K562 (cell line): ENCODE data around the gene SF3B1. TPM values are rescaled to one million over a fixed set of nuclear protein-coding genes. Genes with fewer than 3 reads are reported as not detected.

Experiments
- ATAC-seq: fragments of 200-7000 bp; cut with Tn5 transposase; 3 replicates; pipeline ENCODE4 v1.9.1; 2020; ENCODE audit warnings: moderate library complexity
- BruUV-seq: library from RNA; stranded (reverse); fragments of 400-500 nt; replicated peaks from 2 replicates; lab custom pipeline; 2021; lab: Mats Ljungman, UMichigan
- CTCF ChIA-PET: fragments of 300-600 bp; formaldehyde crosslinking; extraction: SDS; loops from one replicate; lab custom pipeline; 2021; ENCODE audit warnings: low intra/inter-chr PET ratio; lab: Yijun Ruan, JAX
- POLR2A ChIA-PET: fragments of 300-600, 350-650 bp; sonication (Branson Sonifier 250); formaldehyde crosslinking; extraction: SDS; loops from one replicate; lab custom pipeline; 2021; ENCODE audit warnings: antibody characterized with exemption, inconsistent platforms; lab: Yijun Ruan, JAX
- DNase-seq, 4 experiments: peaks; one replicate each; pipeline versions ENCODE4 v3.0.0 to v3.0.0-alpha.2; 2011 to 2018; ENCODE audit warnings: low spot score in 3 of 4, mixed read lengths in 3 of 4; ENCODE audit errors: extremely low read depth in 1 of 4
- FAIRE-seq: peaks from 2 replicates; lab custom pipeline; 2011; peaks lifted over from hg19 to GRCh38; lab: Jason Lieb, UNC
- H2AFZ ChIP-seq: 2 replicates; pipeline ENCODE4 v1.6.0; 2011; ENCODE audit warnings: low read depth, low read length, control low read depth, inconsistent platforms
- H3K27ac ChIP-seq: fragments of 200-600 bp; 3 replicates; pipeline ENCODE4 v1.8.0; 2011; ENCODE audit warnings: low read depth, mild to moderate bottlenecking, control low read depth, inconsistent platforms, low read length, moderate library complexity, mixed read lengths; ENCODE audit errors: extremely low read depth
- H3K27me3 ChIP-seq, 2 experiments: fragments of 300-600 bp in 1 of 2; 2 replicates in 1 of 2; 3 replicates in 1 of 2; pipeline versions ENCODE4 v1.6.0 to v1.8.0; 2011; ENCODE audit warnings: inconsistent platforms in 2 of 2, low read length in 2 of 2, mild to moderate bottlenecking in 1 of 2, mixed read lengths in 1 of 2, moderate library complexity in 1 of 2; ENCODE audit not compliant: control insufficient read depth in 2 of 2, insufficient read depth in 2 of 2
- H3K36me3 ChIP-seq: fragments of 300-600 bp; 3 replicates; pipeline ENCODE4 v1.8.0; 2011; ENCODE audit warnings: mild to moderate bottlenecking, low read length, inconsistent platforms; ENCODE audit not compliant: control insufficient read depth, insufficient read depth
- H3K4me1 ChIP-seq, 2 experiments: fragments of 200-600 bp in 1 of 2; replicated peaks in 1 of 2; 2 replicates in 1 of 2; 3 replicates in 1 of 2; pipeline versions ENCODE4 v1.5.1 to v1.8.0; 2011; ENCODE audit warnings: inconsistent platforms in 2 of 2, low read length in 2 of 2, mild to moderate bottlenecking in 1 of 2, mixed read lengths in 1 of 2, moderate library complexity in 1 of 2; ENCODE audit not compliant: control insufficient read depth in 2 of 2, insufficient read depth in 2 of 2
- H3K4me2 ChIP-seq: 2 replicates; pipeline ENCODE4 v1.6.1; 2011; ENCODE audit warnings: low read length, control low read depth, inconsistent platforms, mixed read lengths; ENCODE audit not compliant: insufficient read depth
- H3K4me3 ChIP-seq: fragments of 200-600 bp; sonication (generic), shearing (Covaris generic); 2 replicates; pipeline ENCODE4 v1.5.1; 2016; ENCODE audit warnings: control low read depth, inconsistent platforms
- H3K79me2 ChIP-seq: fragments of 200-600 bp; 3 replicates; pipeline ENCODE4 v1.8.0; 2011; ENCODE audit warnings: low read length, inconsistent platforms; ENCODE audit not compliant: control insufficient read depth, insufficient read depth
- H3K9ac ChIP-seq, 2 experiments: 2 replicates each; pipeline versions ENCODE4 v1.6.0 to v1.6.1; 2011; ENCODE audit warnings: low read depth in 2 of 2, low read length in 2 of 2, control low read depth in 1 of 2, inconsistent platforms in 1 of 2, mild to moderate bottlenecking in 1 of 2, mixed read lengths in 1 of 2; ENCODE audit not compliant: insufficient read depth in 1 of 2
- H3K9me1 ChIP-seq: one replicate; pipeline ENCODE4 v1.6.0; 2011; ENCODE audit warnings: inconsistent platforms, mild to moderate bottlenecking, low read length, moderate library complexity; ENCODE audit not compliant: control insufficient read depth, insufficient read depth
- H3K9me3 ChIP-seq: replicated peaks from 2 replicates; pipeline ENCODE4 v1.5.1; 2011; ENCODE audit warnings: low read depth, low read length, inconsistent platforms; ENCODE audit not compliant: control insufficient read depth, insufficient read depth
- H4K20me1 ChIP-seq: replicated peaks from 2 replicates; pipeline ENCODE4 v1.6.1; 2011; ENCODE audit warnings: low read length, inconsistent platforms, mixed read lengths; ENCODE audit not compliant: control insufficient read depth, insufficient read depth
- CSDE1 ChIP-seq, 2 experiments: fragments of 450-650 bp; IDR thresholded peaks; 2 replicates each; pipeline ENCODE4 v1.6.1; 2016; ENCODE audit warnings: mild to moderate bottlenecking in 1 of 2
- POLR2AphosphoS2 ChIP-seq: IDR thresholded peaks from 2 replicates; pipeline ENCODE4 v1.6.1; 2012; ENCODE audit warnings: low read length, improper control_type of control experiment
- TCFL5 ChIP-seq: fragments of 250-450 bp; sonication (Bioruptor Pico); conservative IDR thresholded peaks from 2 replicates; pipeline ENCODE4 v1.6.1; 2021; ENCODE audit warnings: mild to moderate bottlenecking, moderate library complexity, matching md5 sums
- ZNF347 ChIP-seq: fragments of 450-650 bp; formaldehyde crosslinking; IDR thresholded peaks from 2 replicates; pipeline ENCODE4 v1.4.0; 2020; ENCODE audit warnings: low read depth, mild to moderate bottlenecking, moderate library complexity
- WGBS: fragments of 100-300 bp; shearing (Covaris generic); methylation state at CpG from one replicate; pipeline ENCODE4 v1.1.6; 2016; ENCODE audit warnings: low coverage, mixed read lengths; ENCODE audit not compliant: insufficient coverage; ENCODE audit errors: missing lambda C conversion rate; 5-methylcytosine and 5-hydroxymethylcytosine counted together
- in situ Hi-C: fragments of 300-500 bp; cut with MboI; formaldehyde crosslinking; loops from 4 replicates; pipeline ENCODE4 v1.15.0; 2018; ENCODE audit warnings: inconsistent platforms, mixed read lengths
- intact Hi-C: fragments of 100-400 bp; cut with micrococcal nuclease; formaldehyde crosslinking; loops from 2 replicates; pipeline ENCODE4 v1.14.2; 2022
- polyA plus RNA-seq, 8 experiments: library from polyadenylated mRNA; depleted of rRNA in 4 of 8; stranded (reverse) in 5 of 8; unstranded in 3 of 8; fragments of >200 nt; fragmentation: Nextera tagmentation in 2 of 8; fragmentation: Illumina TruSeq in 1 of 8; extraction: Ambion mirVana in 2 of 8; extraction: Trizol in 1 of 8; gene quantifications; 2 replicates each; pipeline versions ENCODE4 v1.2.1 to v1.2.3, GENCODE V29; 2011 to 2014; ENCODE audit warnings: inconsistent platforms in 1 of 8, missing spikeins in 1 of 8
- total RNA-seq, 7 experiments: library from RNA; depleted of rRNA in 6 of 7; stranded (reverse); fragments of >200 nt in 6 of 7; fragmentation: Illumina TruSeq in 2 of 7; extraction: Trizol in 2 of 7; gene quantifications; 2 replicates each; pipeline versions ENCODE4 v1.2.1 to v1.2.3, GENCODE V29; 2011 to 2021; ENCODE audit warnings: low replicate concordance in 1 of 7
- TF ChIP-seq, protein P1 (sequence below): sonication (generic); IDR thresholded peaks from 2 replicates; pipeline ENCODE4 v1.6.1; 2016

SF3B1 gene
- total and polyA plus RNA-seq, 9 of the 15 experiments (the other 6 are each of a cell fraction or from before 2014, with no cell fraction given): 96.2 to 377 (median 177) TPM

DNA sequence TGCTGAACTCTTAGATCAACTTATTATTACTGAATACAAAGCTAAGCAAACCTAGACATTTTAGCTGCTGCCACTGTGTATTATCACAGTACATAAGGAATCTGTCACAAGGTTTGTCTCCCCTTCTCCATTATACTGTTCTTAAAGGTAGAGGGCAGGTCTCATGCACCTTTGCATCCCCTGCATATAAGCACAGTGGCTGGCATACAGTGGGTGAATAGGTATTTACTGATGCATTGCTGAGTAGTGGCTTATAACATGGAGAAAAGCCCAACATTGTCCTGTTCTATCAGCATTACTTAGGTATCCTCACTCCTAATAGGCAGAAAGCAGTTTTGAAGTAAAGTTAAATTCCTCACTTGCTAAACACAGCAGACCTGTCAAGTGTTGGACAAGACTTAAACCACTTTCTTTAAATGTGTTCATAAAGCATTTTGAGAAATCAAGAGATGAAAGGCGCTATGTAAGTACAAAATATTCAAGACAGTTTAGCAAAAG lies 43.6 kb downstream of the SF3B1 start (continued):
- TF ChIP-seq ZNF347 (CRISPR knock-in tag) (no peak), TCFL5 (CRISPR knock-in tag) (no peak), CSDE1 (IDR thresholded peaks at IDR 0.05) (no peak)

DNA sequence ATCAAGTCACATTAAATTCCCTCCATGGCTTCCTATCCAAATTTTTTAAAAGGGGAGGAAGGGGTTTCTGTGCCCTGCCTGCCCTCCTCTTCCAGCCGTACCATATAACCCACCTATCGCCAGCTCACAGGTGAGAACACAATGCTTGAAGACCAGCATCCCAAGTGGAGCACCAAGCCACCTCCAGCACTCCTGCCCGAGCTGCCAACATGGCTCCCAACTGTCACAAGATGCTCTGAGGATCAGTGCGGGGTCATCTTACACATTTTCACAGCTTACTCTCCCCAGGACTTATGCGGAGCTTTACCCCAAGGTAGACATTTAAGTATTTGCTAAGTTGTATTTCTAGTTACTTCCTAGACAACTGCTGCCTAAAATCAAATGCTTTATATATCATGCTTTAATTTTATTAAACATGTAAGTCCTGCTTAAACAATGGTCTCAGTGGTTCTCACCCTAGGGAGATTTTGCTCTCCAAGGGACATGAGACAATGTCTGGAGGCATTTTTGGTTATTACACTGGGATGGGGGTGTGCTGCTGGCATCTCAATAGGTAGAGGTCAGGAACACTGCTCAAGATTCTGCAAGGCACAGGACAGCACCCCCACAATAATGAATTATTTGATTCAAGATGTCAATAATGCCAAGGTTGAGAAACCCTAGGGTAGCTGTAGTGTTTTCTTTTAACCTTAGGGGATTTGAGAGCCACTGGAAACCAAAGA lies 45.8 kb downstream of the SF3B1 start:
- POLR2A ChIA-PET: interaction anchor here (0.5 kb wide), 1 partner anchor 144 kb away, joined by 3 read pairs; no protein-coding TSS in a partner anchor
- BruUV-seq: no TSS peak
- no peaks in the 10 kb centered on the region for H3K79me2 ChIP-seq
- no peak for DNase-seq
- TF ChIP-seq POLR2AphosphoS2: 0 out of 2 replicates have a peak, but pooled peaks have one; percentile 70
- TF ChIP-seq, protein P1, sequence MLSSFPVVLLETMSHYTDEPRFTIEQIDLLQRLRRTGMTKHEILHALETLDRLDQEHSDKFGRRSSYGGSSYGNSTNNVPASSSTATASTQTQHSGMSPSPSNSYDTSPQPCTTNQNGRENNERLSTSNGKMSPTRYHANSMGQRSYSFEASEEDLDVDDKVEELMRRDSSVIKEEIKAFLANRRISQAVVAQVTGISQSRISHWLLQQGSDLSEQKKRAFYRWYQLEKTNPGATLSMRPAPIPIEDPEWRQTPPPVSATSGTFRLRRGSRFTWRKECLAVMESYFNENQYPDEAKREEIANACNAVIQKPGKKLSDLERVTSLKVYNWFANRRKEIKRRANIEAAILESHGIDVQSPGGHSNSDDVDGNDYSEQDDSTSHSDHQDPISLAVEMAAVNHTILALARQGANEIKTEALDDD: no peak
- no peaks in the 10 kb centered on the region for H3K4me1 ChIP-seq
- no peak overlapping the region for H2AFZ ChIP-seq
- no peaks in the 10 kb centered on the region for H3K9me1 ChIP-seq
- H3K9me3 ChIP-seq: no peaks in the 10 kb centered on the region
- H3K36me3 ChIP-seq: peaks cover 26% of the 10 kb centered on the region; the same call in 2 of the 3 replicates
- CTCF ChIA-PET: interaction anchor here (0.6 kb wide), 1 partner anchor 11 kb away, joined by 3 read pairs; no protein-coding TSS in a partner anchor
- 44% methylated on average over 5 of the region's 5 CpGs for WGBS
- H3K4me2 ChIP-seq: no peak overlapping the region
- H3K27me3 ChIP-seq: peaks cover 0 to 4% of the 10 kb centered on the region in 2 experiments; a peak in 2 of 5 replicates
- intact Hi-C loops (loop anchor here (5.0 to 10.0 kb wide), 2 partner anchors 206 to 318 kb away; partner anchors contain the start of gene MARS2), in situ Hi-C loops (loop anchor here (10.0 to 25.0 kb wide), 2 partner anchors 274 to 373 kb away; no protein-coding TSS in a partner anchor)
- no peak overlapping the region for H3K4me3 ChIP-seq
- no peak overlapping the region for H3K27ac ChIP-seq
- no peak overlapping the region for H3K9ac ChIP-seq
- ATAC-seq: peak; percentile 44
- H4K20me1 ChIP-seq: no peaks in the 10 kb centered on the region
- no peak for FAIRE-seq
